HG02884 (cell line): Measurements from ENCODE around the gene CIB2.
A peak's percentile ranks its signal among the peaks of the same experiment; 100 is the strongest.

Experiments
- ATAC-seq: cut with Tn5 transposase; IDR thresholded peaks from one replicate; pipeline ENCODE4 v1.9.1; 2021; ENCODE audit warnings: mild to moderate bottlenecking, moderate library complexity; ENCODE audit not compliant: unreplicated experiment

The CIB2 gene

DNA sequence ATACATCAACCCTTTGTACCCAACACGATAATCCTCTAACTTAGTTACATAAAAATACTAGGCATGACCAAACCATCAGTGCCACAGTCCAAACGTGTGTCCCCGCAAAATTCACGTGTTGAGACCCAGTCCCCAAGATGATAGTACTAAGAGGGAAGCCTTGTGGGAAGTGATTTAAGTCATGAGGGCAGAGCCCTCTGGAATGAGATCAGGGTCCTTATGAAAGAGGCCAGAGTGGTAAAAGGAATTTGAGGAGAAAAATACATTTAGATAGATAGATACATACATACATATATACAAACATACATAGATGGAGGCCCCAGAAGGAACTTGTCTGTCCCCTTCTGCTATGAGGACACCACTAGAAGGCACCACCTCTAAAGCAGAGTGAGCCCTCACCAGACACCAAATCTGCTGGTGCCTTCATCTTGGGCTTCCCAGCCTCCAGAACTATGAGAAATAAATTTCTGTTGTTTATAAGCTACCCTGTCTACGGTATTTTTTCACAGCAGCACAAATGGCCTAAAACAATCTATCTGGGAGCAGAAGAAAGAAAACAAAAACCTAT is 61.7 kb downstream of the CIB2 start:
- ATAC-seq, result no peak

DNA sequence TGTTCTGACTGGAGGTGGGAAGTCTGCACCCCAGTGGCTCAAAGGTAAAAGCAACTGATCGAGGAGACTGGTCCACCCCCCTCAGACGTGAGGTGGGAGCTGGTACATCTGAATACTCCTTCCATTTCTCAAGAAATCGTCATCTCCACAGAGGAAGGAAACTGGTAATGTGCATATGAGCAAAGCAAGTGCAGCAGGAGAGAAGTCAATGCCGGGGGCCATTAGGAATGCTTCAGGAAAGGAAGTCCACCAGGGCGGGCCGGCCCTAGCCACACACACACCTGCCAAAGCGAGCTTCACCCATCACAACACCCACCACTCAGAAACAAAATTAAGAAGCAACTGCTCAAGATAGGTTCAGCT is 62.2 kb downstream of the CIB2 start:
- ATAC-seq, result no peak

- ATAC-seq, result no peak
These were observed 63.7 kb downstream of the CIB2 start for GRCh38 chr15:78067328-78068228.

DNA sequence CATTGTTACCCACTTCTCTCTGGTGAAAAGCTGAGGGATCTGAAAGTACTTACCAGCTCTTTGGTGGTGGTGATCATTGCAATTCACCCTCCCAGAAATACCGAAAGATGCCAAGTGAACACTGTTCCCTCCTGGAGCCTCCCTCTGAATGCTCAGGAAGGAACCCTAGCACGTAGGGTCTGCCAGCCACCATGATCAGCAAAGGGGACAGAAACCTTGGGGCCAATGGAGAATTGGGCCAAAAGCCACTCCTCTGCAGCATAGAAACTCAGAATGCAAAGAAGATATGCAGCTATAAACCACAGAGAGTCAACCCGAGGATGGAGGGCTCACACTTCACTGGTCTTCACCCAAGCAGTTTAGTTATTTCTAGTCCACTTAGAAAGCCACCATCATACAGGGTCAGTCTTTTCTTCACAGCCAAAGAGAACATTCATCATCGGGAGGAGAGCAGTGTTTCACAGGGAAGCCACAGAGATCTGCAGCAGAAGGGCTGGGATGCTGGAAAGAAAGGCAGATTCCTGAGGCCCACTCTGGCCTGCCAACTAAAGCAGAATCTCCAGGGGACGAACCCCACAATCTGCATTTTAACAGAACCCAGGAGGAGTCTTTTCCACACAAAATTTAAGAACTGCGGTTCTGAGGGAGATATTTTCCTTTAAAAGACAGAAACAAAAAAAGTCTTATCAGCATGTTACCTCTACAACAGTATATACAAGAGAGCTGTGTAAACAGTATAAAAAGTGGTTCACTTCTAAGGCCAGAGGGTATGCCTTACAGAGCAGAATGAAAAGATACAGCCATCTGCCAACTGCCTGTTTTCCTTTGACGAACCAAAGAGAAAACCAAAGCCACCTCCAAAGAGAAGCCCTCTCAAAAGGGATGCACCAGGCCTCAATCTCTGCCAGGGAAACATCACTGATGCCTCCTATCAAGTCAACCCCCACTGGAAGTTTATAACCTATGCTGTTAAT is 65.0 kb downstream of the CIB2 start:
- peak; percentile 51 for ATAC-seq

DNA sequence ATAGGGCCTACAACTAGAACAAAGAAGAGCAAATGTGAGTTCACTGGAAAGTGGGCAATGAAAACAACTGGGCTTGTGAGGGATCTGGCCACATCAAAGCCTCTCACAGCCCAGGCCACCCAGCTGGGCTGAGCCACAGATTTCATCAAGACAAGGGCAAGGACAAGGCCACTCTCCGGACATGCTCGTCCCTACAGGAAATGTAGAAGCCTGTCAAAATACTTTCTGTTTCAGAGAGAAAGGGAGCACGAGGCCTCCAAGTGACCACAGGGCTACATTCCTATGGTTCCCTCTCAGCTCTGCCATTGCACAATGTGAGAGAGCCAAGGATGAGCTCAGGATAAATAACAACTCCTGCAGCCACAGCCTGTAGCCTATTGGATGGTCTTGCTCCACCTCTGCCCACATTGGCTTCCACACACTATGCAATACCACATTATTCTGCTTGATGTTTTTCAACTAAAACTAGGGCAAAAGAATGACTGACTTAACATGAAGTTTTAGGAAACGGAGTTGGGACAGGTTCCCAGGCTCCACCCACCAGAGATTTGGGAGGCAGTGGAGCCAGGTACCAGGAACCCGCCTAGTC is 65.9 kb downstream of the CIB2 start:
- no peak for ATAC-seq

DNA sequence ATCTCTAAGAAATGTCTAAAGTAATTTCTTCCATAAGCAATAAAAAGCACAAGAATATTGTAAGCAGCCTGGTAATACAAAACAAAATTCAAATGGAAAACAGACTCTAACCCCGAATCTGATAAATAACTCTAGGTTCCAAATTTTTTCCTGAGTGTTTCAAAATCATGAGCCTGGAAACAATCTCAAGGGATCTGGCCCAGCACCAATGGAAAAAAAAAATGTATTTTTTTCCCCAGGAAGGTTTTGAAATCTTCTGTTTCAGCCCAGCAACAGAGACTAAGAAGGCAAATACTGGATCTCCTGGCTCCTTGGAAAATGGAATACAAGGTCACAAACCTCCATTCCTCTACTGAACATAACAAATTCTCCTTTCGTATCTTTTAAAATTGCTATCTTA is 66.7 kb downstream of the CIB2 start:
- no peak for ATAC-seq

GRCh38 chr15:78063970-78064385 is 67.3 kb downstream of the CIB2 start:
- no peak for ATAC-seq

- ATAC-seq, result no peak
These were observed 68.0 kb downstream of the CIB2 start for GRCh38 chr15:78063217-78063616.

- no peak for ATAC-seq
These were observed 69.2 kb downstream of the CIB2 start for GRCh38 chr15:78061963-78062427.

DNA sequence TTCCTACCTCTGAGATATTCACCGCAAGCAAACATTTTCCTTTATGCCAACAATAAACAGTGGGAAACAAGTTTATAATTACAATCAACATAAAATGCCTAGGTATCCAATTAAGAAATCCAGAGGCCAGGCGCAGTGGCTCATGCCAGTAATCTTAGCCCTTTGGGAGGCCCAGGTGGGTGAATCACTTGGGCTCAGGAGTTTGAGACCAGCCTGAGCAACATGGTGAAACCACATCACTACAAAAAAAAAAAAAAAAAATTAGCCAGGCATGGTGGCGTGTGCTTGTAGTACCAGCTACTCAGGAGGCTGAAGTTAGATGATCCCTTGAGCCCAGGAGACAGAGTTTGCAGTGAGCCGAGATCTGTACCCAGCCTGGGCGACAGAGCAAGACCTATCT is 71.0 kb downstream of the CIB2 start:
- ATAC-seq, result no peak

GRCh38 chr15:78059110-78059839 is 72.0 kb downstream of the CIB2 start:
- no peak for ATAC-seq

- no peak for ATAC-seq
These were observed 72.8 kb downstream of the CIB2 start for GRCh38 chr15:78058401-78058935.

- ATAC-seq, result no peak
These were observed 73.4 kb downstream of the CIB2 start for GRCh38 chr15:78057803-78058202.

DNA sequence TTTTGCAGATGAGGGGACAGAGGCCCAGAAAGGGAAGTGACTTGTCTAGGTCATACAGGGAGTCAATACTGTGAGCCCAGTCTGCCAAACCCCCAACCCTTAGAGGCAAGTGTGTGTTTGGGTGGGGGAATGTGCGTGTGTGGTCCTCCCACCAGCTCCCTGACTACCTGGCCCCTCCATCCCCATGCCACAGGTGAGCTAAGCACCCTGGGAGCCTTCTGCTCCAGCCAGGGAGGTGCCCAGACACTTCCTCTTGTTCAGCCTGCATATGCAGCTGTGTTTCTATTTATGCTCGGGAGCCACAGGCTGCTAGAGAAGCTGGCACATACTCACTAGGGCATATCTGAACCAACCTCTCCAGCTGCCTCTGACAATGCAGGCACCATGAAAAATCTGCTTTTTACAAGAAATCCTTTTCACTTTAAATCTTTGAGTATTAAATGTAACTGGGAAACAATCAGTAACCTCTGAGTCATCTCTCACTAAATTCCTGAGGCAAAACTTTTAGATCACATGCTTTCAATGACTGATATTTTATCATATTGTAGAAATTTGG is 74.5 kb downstream of the CIB2 start:
- ATAC-seq, result no peak

GRCh38 chr15:78055919-78056713 is 75.1 kb downstream of the CIB2 start:
- ATAC-seq, result no peak

GRCh38 chr15:78054966-78055365 is 76.3 kb downstream of the CIB2 start:
- no peak for ATAC-seq
